GM10248 (cell line): Measurements from ENCODE around the gene GPAT2.
"Not testable (repeated sequence)": the region's sequence is repeated elsewhere in the genome, so short reads cannot be mapped to it uniquely, and the experiment has no call there.

ENCODE experiments used
- CTCF ChIA-PET: fragments of 300-600 bp; sonication (Branson Sonifier 250); formaldehyde crosslinking; extraction: SDS; loops from one replicate; lab custom pipeline; 2021; ENCODE audit warnings: antibody characterized with exemption; lab: Yijun Ruan, JAX
- POLR2A ChIA-PET: fragments of 350-650 bp; sonication (Branson Sonifier 250); formaldehyde crosslinking; extraction: SDS; loops from one replicate; lab custom pipeline; 2020; ENCODE audit warnings: antibody characterized with exemption; lab: Yijun Ruan, JAX
- DNase-seq: peaks from one replicate; pipeline ENCODE4 v3.0.0; 2012; ENCODE audit errors: extremely low spot score
- TF ChIP-seq, protein P1 (sequence below): IDR thresholded peaks from 2 replicates; pipeline ENCODE4 v1.5.1; 2012; ENCODE audit warnings: mild to moderate bottlenecking, low read depth; ENCODE audit errors: extremely low read depth, missing control alignments, control extremely low read depth

Gene GPAT2

DNA sequence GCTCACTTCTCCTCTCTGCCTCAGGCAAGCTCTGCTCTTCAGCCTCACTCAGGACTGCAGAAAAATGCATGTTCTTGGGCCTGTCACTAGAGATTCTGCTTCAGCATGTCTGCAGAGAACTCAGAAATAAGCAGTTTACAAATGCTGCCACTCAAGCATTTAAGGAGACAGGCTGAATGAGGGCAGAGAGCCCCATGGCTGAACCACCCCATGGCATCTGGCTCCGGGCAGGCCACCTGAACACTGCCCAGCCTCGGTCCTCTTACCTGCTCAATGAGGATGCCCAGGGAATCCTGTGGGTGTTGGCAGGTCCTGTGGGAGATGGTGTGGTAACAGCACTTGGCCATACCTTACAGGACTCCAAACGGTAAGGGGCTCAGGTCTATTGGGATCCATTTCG is 31.2 kb upstream of the GPAT2 start:
- DNase-seq, POLR2A ChIA-PET: not testable (repeated sequence)
- CTCF ChIA-PET: interaction anchor here (1.3 kb wide), 1 partner anchor 51 kb away, joined by 3 read pairs; the partner anchor contains the start of gene ADRA2B

DNA sequence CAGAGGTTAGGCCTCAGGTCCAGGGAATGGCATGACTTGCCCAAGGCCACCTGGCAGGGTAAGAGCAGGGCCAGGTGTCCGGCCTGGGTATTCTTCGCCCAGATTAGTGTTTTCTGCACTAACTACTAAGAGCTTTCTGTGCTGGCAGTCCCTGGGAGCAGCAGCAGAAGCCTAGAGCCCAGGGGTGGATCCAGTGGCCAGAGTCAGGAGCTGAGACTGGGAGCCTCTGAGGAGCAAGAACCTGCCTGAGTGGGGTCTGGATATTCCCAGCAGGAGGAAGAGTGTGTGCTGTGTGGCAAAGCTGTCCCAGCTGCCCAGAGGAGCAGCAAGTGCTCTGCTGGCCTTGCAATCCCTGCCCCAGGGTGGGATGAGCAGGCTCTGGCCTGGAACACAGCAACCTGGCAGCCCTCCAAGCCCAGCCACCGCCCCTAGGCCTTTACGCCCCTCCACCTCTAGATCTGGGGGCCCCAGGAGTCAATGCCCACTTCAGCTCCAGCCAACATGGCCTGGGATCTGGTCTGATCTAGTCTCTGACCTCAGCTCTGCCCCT is 30.7 kb upstream of the GPAT2 start:
- CTCF ChIA-PET: interaction anchor here (1.3 kb wide), 1 partner anchor 51 kb away, joined by 3 read pairs; the partner anchor contains the start of gene ADRA2B
- DNase-seq: no peak

DNA sequence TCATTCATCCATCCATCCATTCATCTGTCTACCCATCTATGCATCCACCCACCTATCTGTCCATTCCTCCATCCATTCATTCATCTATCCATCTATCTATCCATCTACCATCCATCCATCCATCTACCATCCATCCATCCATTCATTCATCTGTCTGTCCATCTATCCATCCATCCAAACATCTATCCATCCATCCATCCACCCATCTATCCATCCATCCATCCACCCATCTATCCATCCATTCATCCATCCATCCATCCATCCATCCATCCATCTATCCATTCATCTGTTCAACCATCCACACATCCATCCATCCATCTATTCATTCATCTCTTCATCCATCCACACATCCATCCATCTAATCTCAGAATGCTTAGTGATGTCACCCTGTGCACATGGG is 30.0 kb upstream of the GPAT2 start:
- CTCF ChIA-PET: interaction anchor here (1.3 kb wide), 1 partner anchor 52 kb away, joined by 3 read pairs; the partner anchor contains the start of gene ADRA2B
- POLR2A ChIA-PET: not testable (repeated sequence)

More for the DNA sequence above, 30.7 kb upstream of the GPAT2 start:
- POLR2A ChIA-PET: no interaction called here
- TF ChIP-seq, protein P1, sequence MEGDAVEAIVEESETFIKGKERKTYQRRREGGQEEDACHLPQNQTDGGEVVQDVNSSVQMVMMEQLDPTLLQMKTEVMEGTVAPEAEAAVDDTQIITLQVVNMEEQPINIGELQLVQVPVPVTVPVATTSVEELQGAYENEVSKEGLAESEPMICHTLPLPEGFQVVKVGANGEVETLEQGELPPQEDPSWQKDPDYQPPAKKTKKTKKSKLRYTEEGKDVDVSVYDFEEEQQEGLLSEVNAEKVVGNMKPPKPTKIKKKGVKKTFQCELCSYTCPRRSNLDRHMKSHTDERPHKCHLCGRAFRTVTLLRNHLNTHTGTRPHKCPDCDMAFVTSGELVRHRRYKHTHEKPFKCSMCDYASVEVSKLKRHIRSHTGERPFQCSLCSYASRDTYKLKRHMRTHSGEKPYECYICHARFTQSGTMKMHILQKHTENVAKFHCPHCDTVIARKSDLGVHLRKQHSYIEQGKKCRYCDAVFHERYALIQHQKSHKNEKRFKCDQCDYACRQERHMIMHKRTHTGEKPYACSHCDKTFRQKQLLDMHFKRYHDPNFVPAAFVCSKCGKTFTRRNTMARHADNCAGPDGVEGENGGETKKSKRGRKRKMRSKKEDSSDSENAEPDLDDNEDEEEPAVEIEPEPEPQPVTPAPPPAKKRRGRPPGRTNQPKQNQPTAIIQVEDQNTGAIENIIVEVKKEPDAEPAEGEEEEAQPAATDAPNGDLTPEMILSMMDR: no peak

DNA sequence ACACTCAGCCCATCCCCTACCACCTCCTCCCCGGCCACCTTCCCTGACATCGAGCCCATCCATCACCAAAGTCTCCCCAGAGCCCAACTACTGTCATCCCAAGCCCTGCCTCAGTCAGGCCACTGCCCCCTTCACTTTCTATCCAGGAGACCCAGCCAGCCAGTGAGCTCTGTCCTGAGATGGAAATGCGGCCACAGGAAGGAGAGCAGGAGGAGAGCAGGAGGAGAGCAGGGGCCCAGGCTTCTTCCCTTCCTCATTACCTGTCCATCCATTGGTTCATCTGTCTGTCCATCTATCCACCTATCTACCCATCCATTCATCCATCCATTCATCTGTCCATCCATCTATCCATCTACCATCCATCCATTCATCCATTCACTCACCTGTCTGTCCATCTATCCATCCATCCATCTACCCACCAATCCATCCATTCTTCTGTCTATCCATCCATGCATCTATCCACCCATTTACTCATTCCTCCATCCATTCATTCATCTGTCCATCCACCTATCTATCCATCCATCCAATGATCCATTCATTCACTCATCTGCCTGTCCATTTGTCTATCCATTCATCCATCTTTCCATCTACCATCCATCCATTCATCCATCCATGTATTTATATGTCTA is 29.4 kb upstream of the GPAT2 start:
- CTCF ChIA-PET: interaction anchor here (0.9 kb wide), 1 partner anchor 1634 kb away, joined by 3 read pairs; no protein-coding TSS in a partner anchor
- DNase-seq, POLR2A ChIA-PET: not testable (repeated sequence)

More for the DNA sequence above, 30.0 kb upstream of the GPAT2 start:
- not testable (repeated sequence) for DNase-seq

DNA sequence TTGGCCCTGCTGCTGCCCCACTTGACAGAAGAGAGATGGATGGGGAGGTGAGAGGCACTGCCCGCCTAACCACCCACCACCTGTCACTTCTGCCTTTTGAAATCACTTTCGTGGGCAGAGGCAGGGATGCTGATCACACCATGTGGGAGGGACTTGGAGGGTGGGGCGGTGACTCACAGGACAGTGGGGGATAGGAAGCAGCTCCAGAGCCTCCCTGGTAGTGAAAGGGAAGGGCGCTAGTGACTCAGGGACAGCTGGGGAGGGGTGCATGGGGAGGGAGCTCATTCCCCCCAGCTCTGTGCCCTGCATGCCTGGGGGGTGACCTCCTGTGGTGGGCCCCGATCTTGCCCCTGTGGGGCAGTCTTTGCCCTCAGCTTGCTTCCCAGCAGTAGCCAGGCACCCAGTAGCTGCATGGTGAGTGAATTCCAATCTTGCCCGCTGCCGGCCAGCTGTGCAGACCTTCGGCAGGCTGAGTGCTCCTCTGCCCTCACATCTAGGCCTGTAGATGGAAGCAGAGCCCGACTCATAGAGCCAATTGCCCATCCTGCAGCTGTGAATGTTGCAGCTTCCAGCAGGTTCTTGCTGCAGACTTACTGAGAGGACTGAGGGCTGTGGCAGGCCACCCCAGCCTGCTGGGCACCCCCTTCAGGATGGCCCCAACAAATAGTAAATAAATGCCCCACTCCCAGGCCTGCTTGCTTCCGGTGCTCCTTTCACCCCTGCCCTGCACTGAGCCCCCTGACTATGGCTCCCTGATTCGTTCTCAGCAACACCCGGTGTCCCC is 28.6 kb upstream of the GPAT2 start:
- POLR2A ChIA-PET, DNase-seq: not testable (repeated sequence)
- CTCF ChIA-PET: interaction anchor here (0.9 kb wide), 1 partner anchor 1634 kb away, joined by 3 read pairs; no protein-coding TSS in a partner anchor
- TF ChIP-seq, protein P1: peak; percentile 42

DNA sequence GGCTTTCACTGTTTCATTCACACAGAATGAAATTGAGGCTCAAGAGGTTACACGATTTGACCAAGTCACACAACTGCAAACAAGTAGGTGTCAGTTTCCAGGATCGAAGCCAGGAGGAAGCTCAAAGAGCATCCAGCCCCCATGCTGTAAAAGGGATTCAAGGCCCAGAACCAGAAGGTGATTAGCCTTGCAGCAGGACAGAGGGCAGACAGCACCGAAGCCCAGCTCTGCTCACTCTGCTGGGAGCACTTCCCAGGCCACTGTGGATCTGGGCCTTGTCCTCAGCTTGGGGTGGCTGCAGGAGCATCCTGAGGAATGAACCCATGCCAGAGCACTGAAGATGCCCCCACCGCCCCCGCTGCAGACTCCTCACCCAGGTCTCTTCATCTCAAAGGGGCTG is 27.8 kb upstream of the GPAT2 start:
- POLR2A ChIA-PET, CTCF ChIA-PET, DNase-seq: not testable (repeated sequence)

DNA sequence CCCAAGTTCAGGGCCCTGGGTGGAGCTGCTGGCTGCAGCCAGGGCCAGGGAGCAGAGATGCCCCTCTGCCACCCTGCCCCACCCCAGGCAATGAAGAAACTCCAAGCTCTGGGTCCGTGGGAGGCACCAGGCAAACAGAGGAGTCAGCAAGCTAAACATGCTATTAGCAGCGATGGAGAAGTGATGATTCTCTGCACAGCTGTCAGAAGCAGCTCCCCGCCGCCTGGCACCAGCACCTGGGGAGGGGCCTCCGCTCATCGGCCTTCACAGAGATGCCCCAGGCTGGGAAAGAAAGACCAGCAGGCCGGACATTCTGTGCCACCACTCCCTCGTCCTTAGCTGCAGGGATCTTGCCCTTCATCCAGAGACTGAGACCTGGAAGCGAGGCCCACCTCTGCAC is 27.2 kb upstream of the GPAT2 start:
- CTCF ChIA-PET, POLR2A ChIA-PET, DNase-seq: not testable (repeated sequence)

DNA sequence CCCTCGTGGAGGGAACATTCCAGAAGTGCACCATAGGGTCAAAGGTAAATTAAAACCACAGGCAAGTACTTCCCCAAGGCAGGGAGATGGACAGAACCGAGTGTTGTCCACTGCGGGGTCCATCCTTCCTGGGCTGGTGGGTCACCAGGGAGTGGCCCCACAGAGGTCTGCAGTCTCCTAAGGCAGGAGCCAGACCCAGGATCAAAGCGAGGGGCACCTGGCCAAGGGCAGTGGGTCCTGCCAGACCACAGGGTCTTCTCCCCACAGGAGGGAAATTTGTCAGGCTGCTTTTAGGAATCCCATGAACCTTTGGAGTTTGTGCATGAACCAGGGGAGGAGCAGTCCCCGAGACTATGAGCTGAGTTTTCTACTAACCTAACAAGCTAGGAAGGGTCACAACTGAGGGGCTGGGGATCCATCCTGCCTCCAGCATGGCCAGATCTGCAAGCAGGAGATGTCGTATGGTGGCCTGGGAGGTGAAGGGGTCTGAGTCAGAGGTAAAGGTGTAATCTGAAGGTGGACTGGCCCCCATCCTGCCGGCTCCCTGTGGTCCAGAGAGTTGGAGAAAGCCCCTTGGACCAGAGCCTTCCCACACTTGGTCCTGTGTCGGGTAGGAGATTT is 26.6 kb upstream of the GPAT2 start:
- DNase-seq, POLR2A ChIA-PET, CTCF ChIA-PET: not testable (repeated sequence)

DNA sequence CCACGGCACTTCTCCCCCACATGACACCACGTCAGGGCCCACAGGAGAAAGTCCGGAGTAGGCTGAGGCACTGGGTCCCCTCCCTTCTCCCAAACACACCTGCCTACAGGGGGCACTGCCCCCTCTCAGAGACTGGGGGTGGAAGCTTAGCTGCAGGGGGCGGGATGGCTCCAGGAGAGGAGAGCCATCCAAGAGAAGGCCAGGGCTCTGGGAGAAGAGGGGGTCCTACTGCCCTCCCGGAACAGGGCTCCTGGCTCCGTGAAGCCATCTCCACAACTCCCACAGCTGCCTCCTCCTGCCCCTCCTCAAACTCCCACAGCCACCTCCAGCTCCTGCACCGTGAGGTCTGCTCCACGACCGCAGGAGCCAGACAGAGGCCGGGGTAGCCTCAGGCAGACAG is 25.6 kb upstream of the GPAT2 start:
- CTCF ChIA-PET, POLR2A ChIA-PET: not testable (repeated sequence)

DNA sequence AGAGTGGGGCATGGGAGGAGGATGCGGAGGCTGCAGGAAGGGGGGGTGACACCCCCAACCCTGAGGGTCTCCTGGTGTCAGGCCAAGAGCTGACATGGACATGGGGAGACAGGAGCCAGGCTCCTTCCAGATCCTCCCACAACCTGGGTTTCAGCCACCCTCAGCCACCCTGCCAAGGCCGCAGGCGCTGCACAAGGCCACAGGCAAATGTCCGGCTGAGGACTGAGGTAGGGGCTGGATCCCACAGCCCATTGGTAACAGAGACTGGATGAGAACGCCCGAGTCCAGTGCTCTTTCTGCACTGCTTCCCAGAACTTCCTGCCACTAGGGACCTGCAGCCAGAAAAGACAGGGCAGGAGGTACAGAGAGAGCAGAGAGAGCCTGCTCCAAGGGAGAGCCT is 24.7 kb upstream of the GPAT2 start:
- POLR2A ChIA-PET, CTCF ChIA-PET, DNase-seq: not testable (repeated sequence)

More for the DNA sequence above, 25.6 kb upstream of the GPAT2 start:
- DNase-seq: not testable (repeated sequence)

DNA sequence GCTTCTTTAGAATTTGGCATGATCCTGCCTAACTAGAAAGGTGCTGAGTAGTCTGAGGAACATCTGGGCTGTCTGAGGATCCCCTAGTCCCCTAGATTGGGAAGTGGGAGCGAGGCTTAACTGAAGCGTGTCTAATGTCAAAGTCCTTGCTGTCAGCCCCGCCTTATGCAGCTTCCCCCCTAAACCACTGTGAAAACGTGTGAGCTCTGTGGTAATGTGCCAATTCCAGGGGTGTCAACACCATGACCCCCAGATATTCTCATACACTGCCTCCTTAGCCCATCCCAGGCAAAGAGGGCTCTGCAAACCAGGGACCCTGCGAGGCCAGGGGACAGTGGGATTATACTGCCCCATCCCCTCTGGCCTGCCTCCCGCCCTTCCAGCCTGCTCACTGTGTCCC is 21.1 kb upstream of the GPAT2 start:
- CTCF ChIA-PET, DNase-seq, POLR2A ChIA-PET: not testable (repeated sequence)

DNA sequence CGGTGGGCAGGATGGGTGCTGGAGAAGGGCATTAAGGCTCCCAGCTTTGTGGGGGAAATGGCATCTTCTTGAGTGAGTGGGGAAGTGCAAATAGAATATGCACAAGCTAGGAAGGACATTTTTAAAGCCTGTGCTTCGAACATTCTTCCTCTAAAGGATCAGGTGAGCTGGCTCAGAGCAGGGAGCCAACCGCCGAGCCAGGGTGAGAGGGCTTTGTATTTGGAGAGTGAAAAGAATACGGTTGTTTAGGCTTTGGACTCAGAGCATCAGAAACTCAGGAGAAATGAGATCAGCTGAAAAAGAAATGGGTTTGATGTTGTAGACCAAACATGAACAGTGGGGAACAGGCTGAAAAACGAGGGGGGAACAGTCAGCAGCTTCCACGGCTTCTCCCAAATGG is 19.8 kb upstream of the GPAT2 start:
- CTCF ChIA-PET, DNase-seq, POLR2A ChIA-PET: not testable (repeated sequence)

DNA sequence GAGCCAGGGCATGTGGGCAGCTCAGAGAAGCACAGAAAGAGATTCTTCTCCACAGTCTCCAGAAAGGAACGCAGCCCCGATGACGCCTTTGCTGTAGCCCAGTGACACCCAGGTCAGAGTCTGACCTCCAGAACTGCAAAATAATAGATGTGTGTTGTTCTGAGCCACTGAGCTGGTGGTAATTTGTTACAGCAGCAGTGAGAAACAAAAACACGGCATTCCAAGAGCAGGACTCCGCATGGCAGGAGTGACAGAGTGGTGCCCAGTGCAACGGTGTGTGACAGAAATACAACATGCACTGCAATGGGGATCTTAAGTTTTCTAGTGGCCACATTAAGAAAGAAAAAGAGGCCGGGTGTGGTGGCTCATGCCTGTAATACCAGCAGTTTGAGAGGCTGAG is 18.7 kb upstream of the GPAT2 start:
- CTCF ChIA-PET, POLR2A ChIA-PET, DNase-seq: not testable (repeated sequence)

DNA sequence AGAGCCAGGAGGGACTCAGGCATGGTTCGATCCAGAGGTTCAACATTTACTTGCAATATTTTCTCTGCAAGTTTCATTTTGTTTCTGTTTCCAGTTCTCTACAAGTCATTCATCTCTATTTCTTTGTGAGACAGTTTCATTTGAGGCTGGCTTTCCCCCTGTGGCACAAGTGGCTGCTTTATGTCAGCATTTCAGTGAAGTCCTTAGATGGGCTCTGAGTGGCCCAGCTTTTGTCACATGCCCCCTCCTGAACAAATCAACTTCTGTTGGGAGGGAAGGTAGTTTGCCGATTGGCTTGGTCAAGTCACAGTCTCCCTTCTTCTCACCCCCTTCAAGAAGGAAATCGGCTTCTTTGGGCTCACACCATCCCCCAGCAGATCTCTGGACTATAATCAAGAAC is 17.9 kb upstream of the GPAT2 start:
- DNase-seq, POLR2A ChIA-PET, CTCF ChIA-PET: not testable (repeated sequence)

DNA sequence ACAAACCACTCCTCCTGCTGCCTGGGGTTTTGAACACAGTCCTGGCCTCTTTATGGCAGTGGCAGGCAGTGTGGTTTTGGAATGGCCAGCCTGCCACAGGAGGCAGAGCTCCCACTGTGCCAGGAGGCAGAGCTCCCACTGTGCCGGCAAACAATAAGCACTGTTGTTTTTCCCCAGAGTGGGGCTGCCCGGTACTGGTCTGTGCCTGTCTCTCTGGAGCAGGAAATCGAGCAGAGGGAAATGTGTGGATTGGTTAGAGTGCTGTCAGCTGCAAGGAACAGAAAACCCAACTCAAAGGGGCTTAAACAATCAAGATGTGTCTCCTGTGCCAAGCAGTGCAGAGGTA is 15.2 kb upstream of the GPAT2 start:
- CTCF ChIA-PET, DNase-seq: not testable (repeated sequence)

More for the DNA sequence above, 15.2 kb upstream of the GPAT2 start:
- POLR2A ChIA-PET: not testable (repeated sequence)
